ENCODE results near the gene CCDC183. TPM values are rescaled to one million over a fixed set of nuclear protein-coding genes. Genes with fewer than 3 reads are reported as not detected.
"Not testable (repeated sequence)": the region's sequence is repeated elsewhere in the genome, so short reads cannot be mapped to it uniquely, and the experiment has no call there.

Gene CCDC183
- polyA plus RNA-seq, 1 donor (not counting 4 experiments of a cell fraction or from before 2014, with no cell fraction given) = 0.03 TPM

- dilution Hi-C loops (cut with MboI; ENCODE audit: extremely low pct_ligation_motif_present, low sequenced_read_pairs) = no loop called here
- no peak overlapping the region for H3K9ac ChIP-seq (ENCODE audit: control insufficient read depth, extremely low read depth, insufficient read depth, low read length)
- no peaks in the 10 kb centered on the region for H3K9me1 ChIP-seq (ENCODE audit: control insufficient read depth, extremely low read depth, insufficient read depth, low read length)
- H3K27me3 ChIP-seq (ENCODE audit: control insufficient read depth, extremely low read depth, insufficient read depth, low read length) = no peaks in the 10 kb centered on the region
- no peak overlapping the region for H3K4me3 ChIP-seq (ENCODE audit: control insufficient read depth in 2 of 3, extremely low read depth in 1 of 3, insufficient read depth in 2 of 3, low read depth in 1 of 3, low read length in 3 of 3)
- TF ChIP-seq EZH2 (IDR thresholded peaks at IDR 0.05; ENCODE audit: low read length) = no peak
- no peak for TF ChIP-seq CTCF (optimal IDR thresholded peaks at IDR 0.05 in 1 of 3, IDR thresholded peaks at IDR 0.05 in 1 of 3, conservative IDR thresholded peaks at IDR 0.05 in 1 of 3; ENCODE audit: extremely low read depth in 1 of 3, insufficient read depth in 2 of 3, low read length in 3 of 3)
- no peaks in the 10 kb centered on the region for H4K20me1 ChIP-seq (ENCODE audit: control insufficient read depth, extremely low read depth, insufficient read depth, low read length)
- H3K79me2 ChIP-seq (ENCODE audit: control insufficient read depth, insufficient read depth, low read length) = no peaks in the 10 kb centered on the region
- H3K4me1 ChIP-seq (ENCODE audit: control insufficient read depth, extremely low read depth, insufficient read depth, low read length) = no peaks in the 10 kb centered on the region
- H3K27ac ChIP-seq (ENCODE audit: control insufficient read depth, insufficient read depth, low read length) = no peak overlapping the region
- H3K4me2 ChIP-seq (ENCODE audit: control insufficient read depth, extremely low read depth, insufficient read depth, low read depth, low read length) = no peak overlapping the region
- no peaks in the 10 kb centered on the region for H3K9me3 ChIP-seq (ENCODE audit: control insufficient read depth, low read depth, low read length)
- peaks cover 16 to 33% of the 10 kb centered on the region in 2 experiments for H3K36me3 ChIP-seq (ENCODE audit: control insufficient read depth in 2 of 2, extremely low read depth in 1 of 2, insufficient read depth in 2 of 2, low read length in 2 of 2)
- FAIRE-seq = no peak
- H2AFZ ChIP-seq (ENCODE audit: control insufficient read depth, low read length) = no peak overlapping the region
- no peak for DNase-seq (ENCODE audit: low read depth, low spot score)
Measured at GRCh38 chr9:136831720-136832104, 35.6 kb downstream of the CCDC183 start.

GRCh38 chr9:136832581-136832980 lies 36.4 kb downstream of the CCDC183 start:
- Histone ChIP-seq H3K9me3 (ENCODE audit: control insufficient read depth, low read depth, low read length) (no peaks in the 10 kb centered on the region), H3K36me3 (ENCODE audit: control insufficient read depth in 2 of 2, extremely low read depth in 1 of 2, insufficient read depth in 2 of 2, low read length in 2 of 2) (peaks cover 13 to 29% of the 10 kb centered on the region in 2 experiments), H3K4me3 (ENCODE audit: control insufficient read depth in 2 of 3, extremely low read depth in 1 of 3, insufficient read depth in 2 of 3, low read depth in 1 of 3, low read length in 3 of 3) (no peak overlapping the region), H4K20me1 (ENCODE audit: control insufficient read depth, extremely low read depth, insufficient read depth, low read length) (no peaks in the 10 kb centered on the region), H3K4me2 (ENCODE audit: control insufficient read depth, extremely low read depth, insufficient read depth, low read depth, low read length) (no peak overlapping the region), H3K79me2 (ENCODE audit: control insufficient read depth, insufficient read depth, low read length) (no peaks in the 10 kb centered on the region), H2AFZ (ENCODE audit: control insufficient read depth, low read length) (no peak overlapping the region), H3K27ac (ENCODE audit: control insufficient read depth, insufficient read depth, low read length) (no peak overlapping the region), H3K9me1 (ENCODE audit: control insufficient read depth, extremely low read depth, insufficient read depth, low read length) (no peaks in the 10 kb centered on the region), H3K4me1 (ENCODE audit: control insufficient read depth, extremely low read depth, insufficient read depth, low read length) (no peaks in the 10 kb centered on the region), H3K9ac (ENCODE audit: control insufficient read depth, extremely low read depth, insufficient read depth, low read length) (no peak overlapping the region), H3K27me3 (ENCODE audit: control insufficient read depth, extremely low read depth, insufficient read depth, low read length) (no peaks in the 10 kb centered on the region)
- no peak for DNase-seq (ENCODE audit: low read depth, low spot score)
- no peak for TF ChIP-seq CTCF (optimal IDR thresholded peaks at IDR 0.05 in 1 of 3, IDR thresholded peaks at IDR 0.05 in 1 of 3, conservative IDR thresholded peaks at IDR 0.05 in 1 of 3; ENCODE audit: extremely low read depth in 1 of 3, insufficient read depth in 2 of 3, low read length in 3 of 3)
- TF ChIP-seq EZH2 (IDR thresholded peaks at IDR 0.05; ENCODE audit: low read length) = no peak
- dilution Hi-C loops (cut with MboI; ENCODE audit: extremely low pct_ligation_motif_present, low sequenced_read_pairs) = no loop called here
- FAIRE-seq = no peak

- DNase-seq (ENCODE audit: low read depth, low spot score); H4K20me1 ChIP-seq (ENCODE audit: control insufficient read depth, extremely low read depth, insufficient read depth, low read length); H3K4me2 ChIP-seq (ENCODE audit: control insufficient read depth, extremely low read depth, insufficient read depth, low read depth, low read length); H3K4me1 ChIP-seq (ENCODE audit: control insufficient read depth, extremely low read depth, insufficient read depth, low read length); H3K4me3 ChIP-seq (ENCODE audit: control insufficient read depth in 2 of 3, extremely low read depth in 1 of 3, insufficient read depth in 2 of 3, low read depth in 1 of 3, low read length in 3 of 3); FAIRE-seq; H2AFZ ChIP-seq (ENCODE audit: control insufficient read depth, low read length); H3K9me3 ChIP-seq (ENCODE audit: control insufficient read depth, low read depth, low read length); H3K9ac ChIP-seq (ENCODE audit: control insufficient read depth, extremely low read depth, insufficient read depth, low read length); H3K9me1 ChIP-seq (ENCODE audit: control insufficient read depth, extremely low read depth, insufficient read depth, low read length); H3K27ac ChIP-seq (ENCODE audit: control insufficient read depth, insufficient read depth, low read length); H3K27me3 ChIP-seq (ENCODE audit: control insufficient read depth, extremely low read depth, insufficient read depth, low read length); H3K79me2 ChIP-seq (ENCODE audit: control insufficient read depth, insufficient read depth, low read length); dilution Hi-C loops (cut with MboI; ENCODE audit: extremely low pct_ligation_motif_present, low sequenced_read_pairs): not testable (repeated sequence)
- H3K36me3 ChIP-seq (ENCODE audit: control insufficient read depth in 2 of 2, extremely low read depth in 1 of 2, insufficient read depth in 2 of 2, low read length in 2 of 2) = peaks cover 5 to 26% of the 10 kb centered on the region in 2 experiments
Measured at GRCh38 chr9:136833381-136834048, 37.4 kb downstream of the CCDC183 start.
